GM21515 (cell line): ENCODE data around the gene DUS1L.

Source experiments
- ATAC-seq: cut with Tn5 transposase; IDR thresholded peaks from one replicate; pipeline ENCODE4 v1.9.1; 2021; ENCODE audit not compliant: unreplicated experiment

Gene DUS1L

GRCh38 chr17:82077617-82078358, 12.2 kb upstream of the DUS1L start:
- ATAC-seq = no peak

DNA sequence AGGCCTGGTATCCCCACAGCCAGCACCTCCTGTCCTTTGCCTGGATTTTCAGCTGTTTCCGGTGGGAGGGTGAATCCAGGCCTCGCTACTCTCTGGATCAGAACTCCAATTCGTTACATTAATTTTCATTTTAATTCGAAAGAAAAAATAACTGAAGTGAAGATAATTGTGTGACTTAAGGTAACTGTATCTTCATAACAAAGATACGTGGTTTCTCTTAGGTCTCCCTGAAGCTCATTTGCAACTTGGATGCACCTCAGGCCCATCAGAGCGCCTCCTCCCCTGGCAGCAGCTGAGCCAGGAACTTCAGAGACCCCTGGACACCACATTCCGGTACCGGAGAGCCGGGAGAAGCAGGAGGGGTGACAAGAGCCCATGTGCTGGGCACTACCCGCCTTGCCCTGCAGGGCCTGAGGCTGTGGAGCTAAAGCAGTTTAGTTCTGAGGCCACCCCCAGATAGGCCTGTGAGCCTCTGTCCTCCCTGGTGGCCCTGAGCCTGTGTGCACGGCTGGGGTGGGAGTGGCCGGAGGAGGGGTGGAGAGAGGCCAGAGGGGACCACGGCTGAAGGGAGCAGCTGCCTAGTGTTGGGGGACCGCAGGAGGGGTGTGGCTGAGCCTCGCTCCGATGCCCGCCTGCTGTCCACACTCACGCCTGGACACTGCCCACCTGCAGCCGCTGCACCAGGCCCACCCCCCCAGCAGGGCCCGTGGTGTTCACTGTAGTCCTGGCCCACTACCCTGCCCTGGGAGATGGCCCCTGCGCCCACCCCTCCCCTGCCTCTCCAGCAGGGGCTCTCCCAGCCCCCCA, 11.4 kb upstream of the DUS1L start:
- ATAC-seq = no peak

- ATAC-seq = no peak
Measured at GRCh38 chr17:82076018-82076784, 10.6 kb upstream of the DUS1L start.

DNA sequence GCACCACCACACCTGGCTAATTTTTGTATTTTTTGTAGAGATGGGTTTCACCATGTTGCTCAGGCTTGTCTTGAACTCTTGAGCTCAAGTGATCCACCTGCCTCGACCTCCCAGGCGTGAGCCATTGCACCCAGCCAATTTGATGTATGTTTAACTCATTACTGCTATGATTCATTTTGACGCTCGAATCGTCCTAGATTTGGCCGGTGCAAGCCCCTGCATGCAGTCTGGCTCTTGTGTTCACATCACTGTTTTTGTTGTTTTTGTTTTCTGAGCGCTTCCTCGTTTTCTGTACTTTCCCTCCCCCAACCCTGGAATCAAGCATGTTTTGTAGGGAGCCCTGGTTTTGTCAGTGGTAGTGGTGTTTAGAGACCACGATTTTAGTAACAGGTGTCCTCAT, 7.8 kb upstream of the DUS1L start:
- no peak for ATAC-seq

DNA sequence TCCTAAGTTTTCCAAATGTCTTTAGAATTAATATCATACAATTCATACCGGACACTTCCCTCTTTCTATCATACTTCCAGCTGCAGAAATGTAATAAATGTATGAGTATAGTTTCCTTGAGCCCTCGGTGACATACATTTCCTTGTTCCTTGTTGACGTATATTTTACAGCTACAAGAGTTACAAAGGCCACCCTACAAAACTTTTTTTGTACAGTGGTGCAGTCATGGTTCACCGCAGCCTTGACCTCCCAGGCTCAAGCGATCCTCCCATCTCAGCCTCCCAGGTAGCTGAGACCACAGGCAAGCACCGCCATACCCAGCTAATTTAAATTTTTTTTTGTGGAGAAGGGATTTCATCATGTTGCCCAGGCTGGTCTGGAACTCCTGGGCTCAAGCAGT, 7.2 kb upstream of the DUS1L start:
- ATAC-seq = no peak

GRCh38 chr17:82070611-82071010, 5.0 kb upstream of the DUS1L start:
- no peak for ATAC-seq

DNA sequence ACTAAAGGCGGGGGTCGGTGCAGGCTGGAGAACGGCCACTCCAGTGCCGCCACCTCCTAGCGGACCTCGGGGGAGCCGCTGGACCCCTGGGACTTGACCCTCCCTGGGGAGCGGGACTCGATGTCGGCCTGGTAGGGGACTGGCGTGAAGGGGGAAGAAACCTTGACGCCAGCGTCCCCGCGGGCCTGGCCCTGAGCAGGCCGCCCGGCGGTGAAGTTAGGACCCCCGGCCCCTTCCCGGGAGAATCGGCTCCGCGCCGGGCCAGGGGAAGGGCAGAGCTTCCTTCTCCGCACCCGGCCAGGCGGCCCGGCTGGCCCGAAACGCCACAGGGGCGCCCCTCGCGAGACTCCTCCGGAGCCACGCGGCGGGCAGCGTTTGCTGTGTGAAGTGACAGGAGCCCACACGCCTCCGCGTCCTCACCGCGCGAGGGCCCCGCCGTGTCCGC, 389 bp downstream of the DUS1L start:
- peak; percentile 15 for ATAC-seq

DNA sequence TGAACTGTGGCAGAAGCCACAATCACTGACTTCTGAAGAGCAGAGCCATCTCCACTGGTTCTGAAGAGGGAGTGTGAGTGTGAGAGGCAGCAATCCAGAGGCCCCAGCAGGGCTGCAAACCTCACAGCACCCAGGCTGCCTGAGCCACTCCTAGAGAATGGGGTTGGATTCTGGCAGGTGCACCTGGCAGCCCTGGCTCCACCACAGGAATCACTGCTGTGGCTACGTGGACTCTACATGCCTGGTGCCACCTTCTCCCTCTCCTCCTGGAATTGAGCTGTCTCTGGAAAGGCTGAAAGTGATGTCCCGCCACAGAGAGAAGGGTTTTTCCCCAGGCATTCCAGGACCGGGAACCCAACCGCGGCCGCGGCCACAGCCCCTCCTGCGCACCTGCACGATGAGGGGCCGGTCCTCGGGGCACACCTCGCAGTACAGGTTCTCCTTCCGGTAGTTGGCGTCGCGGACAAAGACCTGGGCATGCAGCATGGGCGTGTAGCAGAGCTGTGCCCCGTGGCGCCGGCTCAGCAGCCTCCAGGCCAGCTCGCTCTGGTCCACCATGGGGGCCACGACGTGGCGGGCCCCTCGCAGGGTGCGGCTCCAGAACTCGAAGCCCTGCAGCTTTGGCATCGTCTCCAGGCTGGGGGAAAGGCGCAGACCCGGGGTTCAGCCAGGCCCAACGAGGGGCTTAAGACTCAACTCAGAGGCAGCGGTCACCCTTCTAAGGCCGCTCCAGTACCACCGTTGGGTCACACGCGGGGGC, 991 bp downstream of the DUS1L start:
- ATAC-seq = no peak

DNA sequence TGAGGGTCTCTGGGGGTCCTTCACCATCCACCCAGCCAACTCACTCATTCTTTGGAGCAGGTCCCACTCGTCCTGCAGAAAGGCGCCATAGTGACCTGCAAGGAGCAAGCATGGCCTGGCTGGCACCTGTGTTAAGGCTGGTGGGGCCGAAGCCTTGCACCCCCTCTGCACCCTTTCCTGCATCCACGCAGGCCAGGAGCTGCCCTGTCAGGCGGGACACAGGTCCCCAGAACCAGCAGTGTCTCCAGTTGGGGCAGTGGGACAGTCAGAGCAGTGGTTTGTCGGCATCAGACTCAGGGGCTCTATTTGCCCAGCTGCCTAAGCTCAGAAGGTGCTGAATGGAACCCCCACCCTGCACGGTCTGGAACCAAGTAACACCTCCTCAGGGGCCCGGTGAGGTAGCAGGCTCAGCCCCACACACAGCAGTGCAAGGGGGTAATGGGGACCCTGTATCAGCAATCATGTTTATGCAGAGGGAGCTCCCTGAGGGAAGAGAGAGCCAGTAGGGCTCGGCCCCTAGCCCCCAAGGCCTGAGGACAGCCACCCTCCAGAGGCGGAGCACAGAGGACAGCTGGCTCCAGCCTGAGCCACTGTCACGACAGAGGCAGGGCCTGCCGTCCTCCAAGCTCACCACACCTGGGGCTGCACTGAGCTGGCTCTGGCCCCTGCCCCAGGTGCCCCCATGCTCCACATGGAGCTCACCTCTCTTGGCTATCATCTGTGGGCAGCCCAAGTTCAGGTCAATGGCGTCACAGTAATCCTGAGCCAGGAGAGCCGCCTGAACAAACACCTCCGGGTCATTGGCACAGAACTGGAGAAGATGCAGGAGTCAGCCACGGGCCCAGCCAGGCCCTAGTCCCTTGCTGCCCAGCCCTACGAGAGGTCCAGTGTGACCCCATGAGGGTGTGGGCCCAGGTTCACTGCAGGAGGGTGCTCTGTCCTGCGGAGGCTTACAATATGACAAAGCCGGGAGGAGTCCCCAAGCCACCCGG, 1.9 kb downstream of the DUS1L start:
- ATAC-seq = no peak

- ATAC-seq = no peak
Measured at GRCh38 chr17:82062984-82063368, 2.6 kb downstream of the DUS1L start.

- no peak for ATAC-seq
Measured at GRCh38 chr17:82062076-82062983, 3.3 kb downstream of the DUS1L start.

DNA sequence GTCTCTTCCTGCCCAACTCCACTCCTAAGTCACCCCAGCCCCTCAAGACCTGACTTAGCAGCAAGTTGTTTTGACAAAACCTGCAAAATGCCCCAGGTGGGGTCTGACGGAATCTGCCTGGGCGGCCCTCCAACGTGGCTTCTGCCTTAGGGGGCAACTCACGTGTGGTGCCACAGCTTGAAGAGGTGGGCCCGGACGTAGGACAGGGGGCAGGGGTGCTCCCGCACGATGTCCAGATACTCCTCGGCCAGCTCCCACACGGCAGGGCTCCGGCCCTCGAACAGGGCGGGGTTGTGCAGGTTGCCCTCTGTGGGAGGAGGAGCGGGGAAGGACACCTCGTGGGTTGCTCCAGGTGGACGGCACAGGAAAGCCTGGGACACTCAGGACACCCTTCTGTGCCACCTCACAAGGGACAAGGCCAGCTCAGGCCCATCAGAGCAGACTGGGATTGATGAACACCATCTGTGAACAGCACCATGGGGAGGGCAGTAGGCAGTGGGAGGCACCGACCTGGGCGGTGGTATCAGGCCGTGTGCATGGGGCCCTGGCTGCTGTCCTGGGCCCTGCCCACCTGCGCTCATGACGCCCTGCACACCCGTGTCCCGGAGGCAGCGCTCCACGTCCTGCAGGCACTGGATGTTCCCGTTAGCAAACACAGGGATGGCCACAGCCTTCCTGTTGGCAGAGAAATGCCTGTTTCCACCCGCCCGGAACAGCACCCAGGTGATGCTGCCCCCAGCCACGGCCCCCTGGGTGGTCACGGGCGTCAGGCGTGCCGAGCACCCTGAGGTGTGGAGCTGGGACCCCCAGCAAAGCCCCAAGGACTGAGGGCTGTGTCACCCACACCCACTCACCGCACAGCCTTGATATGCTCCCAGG, 4.3 kb downstream of the DUS1L start:
- no peak for ATAC-seq

DNA sequence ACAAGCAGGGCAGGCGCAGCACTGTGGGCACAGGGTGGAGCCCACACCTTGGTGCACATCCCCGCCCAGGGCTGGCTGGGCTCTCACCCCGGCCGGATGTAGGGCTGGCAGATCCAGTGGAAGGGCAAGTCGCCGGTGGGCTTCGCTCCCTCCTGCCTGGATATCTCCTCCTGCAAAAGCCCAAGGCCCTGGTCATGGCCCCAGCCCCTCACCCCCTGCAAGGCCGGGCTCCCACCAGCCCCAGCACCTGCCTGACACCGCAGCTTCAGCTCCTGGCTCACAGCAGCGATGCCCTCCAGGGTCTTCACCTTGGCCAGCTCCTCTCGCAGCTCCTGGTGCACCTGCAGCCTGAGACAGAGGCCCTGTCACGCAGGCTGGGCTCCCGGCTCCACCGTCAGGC, 5.0 kb downstream of the DUS1L start:
- no peak for ATAC-seq

DNA sequence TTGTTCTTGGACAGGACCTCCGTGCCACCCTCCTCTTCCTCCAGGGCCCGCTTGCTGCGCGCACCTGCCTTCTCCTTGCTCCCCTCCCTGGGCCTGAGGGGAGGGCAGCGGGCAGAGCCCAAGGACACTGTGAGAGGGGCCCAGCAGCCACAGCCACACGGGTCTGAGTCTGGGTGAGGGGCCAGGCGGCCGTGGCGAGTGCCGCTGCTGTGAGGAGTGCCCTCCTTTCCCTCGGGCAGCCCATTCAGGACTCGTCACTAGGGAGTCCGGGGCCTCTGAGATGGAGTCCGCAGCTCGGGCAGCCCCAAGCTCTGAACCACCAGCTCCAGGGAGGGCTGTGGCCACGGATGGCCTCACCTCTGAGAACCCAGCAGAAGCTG, 5.6 kb downstream of the DUS1L start:
- no peak for ATAC-seq

DNA sequence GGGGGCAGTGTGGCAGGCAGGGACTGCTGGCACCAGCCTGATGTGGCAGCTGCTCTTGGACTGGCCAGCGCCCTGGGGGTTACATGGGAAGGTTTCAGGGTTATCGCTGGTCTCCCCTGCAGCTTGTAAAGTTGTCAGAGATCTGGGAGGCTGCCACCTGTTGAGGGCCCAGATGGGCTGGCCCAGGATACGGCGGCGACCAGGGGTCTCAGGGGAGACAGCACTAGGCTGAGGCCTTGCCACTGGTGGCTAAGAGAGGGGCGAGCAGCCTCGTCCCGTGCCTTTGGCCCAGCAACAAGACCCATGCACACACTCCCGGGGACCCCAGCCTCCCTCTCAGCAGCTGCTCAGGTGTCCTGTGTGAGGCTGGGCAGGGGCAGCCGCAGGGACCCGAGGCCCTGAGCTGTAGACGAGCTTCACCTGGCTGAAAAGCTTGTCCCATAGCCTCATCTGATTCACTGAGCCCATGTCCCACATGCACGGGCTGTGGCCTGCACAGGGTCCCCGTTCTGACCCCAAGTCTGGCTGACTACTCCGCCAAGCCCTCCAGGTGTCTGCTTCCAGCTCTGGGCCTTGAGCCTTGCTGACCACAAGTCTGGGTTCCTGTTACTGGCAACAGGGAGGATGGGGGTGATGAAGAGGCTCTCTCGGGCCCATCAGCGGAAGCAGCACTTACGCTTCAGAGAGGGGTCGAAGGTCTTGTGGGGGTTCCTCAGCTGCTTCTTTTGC, 6.2 kb downstream of the DUS1L start:
- no peak for ATAC-seq

DNA sequence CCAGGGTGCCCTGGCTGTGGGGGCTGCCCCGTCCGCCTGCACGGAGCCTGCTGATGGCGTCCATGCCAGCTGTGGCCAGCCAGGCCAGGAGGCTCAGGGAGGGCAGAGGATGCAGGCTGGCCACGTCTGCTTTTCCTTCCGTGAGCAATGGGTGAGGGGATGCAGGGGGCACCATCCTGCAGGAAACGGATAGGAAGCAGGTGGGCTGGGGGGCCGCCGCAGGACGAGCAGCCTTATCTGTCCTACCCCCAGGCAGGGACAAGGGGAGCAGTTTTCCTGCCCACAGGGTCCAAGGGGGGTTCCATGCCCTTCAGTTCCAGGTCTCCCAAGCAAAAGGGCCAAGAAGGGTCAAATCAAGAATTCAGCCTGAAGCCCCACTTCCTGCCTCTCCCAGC, 6.8 kb downstream of the DUS1L start:
- no peak for ATAC-seq

DNA sequence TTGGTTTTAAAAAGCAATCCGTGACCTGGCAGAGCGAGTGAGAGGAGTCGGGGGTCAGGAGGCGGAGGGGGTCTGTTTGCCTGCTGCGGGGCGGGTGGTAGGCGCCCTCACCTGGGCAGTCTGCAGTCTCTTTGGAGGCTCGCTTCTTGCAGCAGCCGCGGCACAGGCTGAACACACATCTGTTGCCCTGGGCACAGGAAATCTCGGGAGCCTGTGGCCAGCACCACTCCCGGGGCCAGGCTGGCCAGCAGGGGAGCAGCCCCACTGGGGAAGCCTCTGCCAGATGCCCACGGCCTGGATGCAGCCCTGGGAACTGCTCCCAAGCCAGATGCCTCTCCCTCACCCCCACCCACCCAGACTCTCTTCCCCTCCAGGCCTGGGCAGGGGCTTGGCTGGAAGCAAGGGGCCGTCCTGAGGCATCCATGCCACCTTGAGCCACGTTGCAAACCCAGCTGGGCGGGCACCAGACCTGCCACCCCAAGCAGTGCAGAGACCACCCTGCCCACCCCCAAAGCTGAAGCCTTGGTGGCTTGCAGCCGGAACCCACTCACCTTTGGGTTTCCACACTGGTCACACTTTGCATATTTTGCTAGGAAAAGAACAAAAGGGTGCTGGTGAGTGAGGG, 7.3 kb downstream of the DUS1L start:
- no peak for ATAC-seq
